Measurements from ENCODE around the gene LMX1B.
"Not testable (repeated sequence)": the region's sequence is repeated elsewhere in the genome, so short reads cannot be mapped to it uniquely, and the experiment has no call there.

The LMX1B gene

DNA sequence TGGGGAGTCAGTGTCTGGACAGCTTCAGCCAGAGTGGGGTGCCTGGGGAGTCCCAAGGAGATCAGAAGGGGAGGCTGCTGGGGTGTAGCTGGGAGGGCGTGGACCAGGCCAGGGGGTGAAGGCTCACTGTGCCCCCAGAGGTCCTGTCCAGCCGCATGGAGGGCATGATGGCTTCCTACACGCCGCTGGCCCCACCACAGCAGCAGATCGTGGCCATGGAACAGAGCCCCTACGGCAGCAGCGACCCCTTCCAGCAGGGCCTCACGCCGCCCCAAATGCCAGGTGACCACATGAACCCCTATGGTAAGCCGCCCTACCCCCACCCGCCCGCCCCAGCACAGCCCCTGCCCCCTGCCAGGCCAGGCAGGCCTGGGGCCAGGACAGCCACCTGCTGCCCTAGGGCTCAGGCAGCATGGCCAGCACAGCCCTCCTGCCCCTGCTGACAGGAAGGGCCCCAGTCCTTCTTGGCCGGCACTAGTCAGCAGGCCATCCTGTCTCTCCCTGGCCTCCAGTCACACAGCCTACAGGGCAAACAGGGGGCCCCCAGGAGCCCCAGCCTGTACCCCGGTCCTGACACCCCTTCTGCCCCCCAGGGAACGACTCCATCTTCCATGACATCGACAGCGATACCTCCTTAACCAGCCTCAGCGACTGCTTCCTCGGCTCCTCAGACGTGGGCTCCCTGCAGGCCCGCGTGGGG is 82.1 kb downstream of the LMX1B start:
- DNase-seq (ENCODE audit: low read depth in 2 of 2) = no peak

DNA sequence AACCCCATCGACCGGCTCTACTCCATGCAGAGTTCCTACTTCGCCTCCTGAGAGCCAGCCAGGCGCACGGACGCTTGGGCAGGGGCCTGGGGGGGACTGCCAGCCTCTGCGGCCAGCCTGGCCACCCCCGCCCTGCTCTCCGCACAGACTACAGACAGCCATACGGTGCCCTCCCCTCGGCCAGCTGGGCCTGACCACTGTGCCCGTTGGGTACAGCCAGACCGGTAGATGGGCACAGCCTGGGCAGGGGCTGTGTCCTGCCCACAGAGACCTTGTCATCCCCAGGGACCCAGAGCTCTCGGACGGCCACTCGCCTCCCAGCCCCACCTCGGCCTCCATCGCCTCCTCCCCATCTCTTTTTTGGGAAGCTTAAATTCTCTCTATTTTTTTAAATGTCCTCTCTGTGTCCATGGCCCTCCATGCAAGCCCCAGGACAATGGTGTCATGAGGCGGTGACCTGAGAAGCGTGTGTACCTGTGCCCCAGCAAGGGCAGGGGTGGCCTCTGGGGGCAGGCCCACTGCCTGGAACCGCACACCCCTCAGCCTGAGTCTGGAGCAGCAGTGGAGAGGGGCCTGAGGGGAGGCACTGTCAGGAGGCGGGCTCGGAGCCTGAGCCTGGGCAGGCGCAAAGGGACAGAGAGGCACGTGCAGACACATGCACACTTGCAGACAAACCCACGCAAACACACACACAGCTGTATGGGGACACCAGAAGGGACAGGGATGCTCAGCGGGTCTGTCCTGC is 82.8 kb downstream of the LMX1B start:
- DNase-seq (ENCODE audit: low read depth in 2 of 2) = no peak

DNA sequence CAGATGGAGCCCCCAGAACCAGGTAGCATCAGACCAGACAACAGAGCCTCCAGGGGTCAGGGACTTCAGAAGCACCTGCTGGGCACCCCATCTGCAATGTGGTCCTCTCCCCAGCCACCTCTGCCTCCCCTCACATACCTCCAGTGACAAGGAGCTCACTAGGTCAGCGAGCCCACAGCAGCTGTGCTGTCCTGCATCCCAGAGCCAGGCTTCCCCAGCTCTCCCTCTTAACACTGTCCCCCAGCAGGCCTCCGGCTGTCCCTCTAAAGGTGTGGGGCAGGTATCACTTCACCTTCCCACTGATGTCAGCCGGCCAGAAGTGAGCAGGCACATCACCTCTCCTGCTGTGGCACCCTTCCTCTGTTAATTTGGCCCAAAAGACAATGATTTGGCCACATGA is 83.6 kb downstream of the LMX1B start:
- DNase-seq (ENCODE audit: low read depth in 2 of 2) = no peak

DNA sequence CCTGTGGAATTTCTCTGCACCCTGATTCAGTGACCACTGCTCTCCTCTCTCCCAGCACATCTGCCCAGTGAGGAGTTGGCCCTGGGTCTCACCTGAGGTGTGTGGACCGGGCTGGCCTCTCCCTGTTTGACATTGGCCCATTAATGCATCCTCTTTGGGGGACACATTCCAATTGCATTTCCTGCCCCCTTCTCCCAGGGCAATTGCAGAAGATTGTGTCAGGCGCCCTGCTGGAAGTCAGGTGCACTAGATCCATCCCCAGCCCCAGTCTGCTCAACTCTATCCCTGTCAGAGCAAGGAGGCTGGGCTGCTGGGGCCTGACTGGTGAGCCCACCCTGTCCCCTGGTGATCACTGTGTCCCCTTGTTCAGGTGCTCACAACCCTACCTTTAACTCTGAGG is 84.5 kb downstream of the LMX1B start:
- no peak for DNase-seq (ENCODE audit: low read depth in 2 of 2)

DNA sequence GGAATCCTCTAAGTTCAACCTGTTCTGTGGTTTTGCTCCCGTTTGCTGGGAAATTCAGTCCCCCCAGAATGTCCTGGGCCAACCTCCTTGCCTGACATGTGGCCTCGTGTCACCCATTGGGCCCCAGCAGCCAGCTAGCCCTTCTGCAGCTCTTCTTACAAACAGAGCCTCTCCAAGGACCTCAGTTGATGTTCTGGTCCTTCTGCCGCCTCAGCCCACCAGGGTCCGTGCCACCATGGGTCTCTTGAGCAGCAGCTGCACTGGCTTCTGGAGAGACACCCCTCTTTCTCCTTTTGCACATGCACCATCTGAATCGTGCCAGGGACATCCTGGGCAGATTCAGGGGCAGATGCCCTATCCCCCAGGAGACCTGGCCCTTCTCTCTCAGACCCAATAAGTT is 85.0 kb downstream of the LMX1B start:
- DNase-seq (ENCODE audit: low read depth in 2 of 2) = no peak

DNA sequence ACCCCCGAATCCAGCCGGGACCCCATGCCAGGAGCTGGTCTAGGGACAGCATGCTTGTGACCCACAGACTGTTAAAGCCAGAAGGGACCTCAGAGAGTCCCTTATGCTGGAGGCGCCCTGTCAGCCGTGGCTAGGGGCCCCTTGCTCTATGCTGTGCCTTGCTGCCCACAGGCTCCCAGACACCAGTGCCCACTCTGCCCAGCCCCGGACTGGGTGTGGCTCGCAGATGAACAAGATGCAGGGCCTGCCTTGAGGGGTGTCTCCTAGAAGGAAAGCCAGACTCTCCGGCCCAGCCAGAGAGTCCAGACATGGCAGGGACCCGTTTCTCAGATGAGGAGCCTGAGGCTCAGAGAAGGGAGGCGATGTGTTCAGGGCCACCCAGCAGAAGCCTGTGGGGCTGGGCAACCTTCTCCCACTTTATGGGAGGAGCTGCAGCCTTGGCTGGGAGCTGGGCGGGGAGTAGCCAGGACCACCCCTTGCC is 85.7 kb downstream of the LMX1B start:
- no peak for DNase-seq (ENCODE audit: low read depth in 2 of 2)

DNA sequence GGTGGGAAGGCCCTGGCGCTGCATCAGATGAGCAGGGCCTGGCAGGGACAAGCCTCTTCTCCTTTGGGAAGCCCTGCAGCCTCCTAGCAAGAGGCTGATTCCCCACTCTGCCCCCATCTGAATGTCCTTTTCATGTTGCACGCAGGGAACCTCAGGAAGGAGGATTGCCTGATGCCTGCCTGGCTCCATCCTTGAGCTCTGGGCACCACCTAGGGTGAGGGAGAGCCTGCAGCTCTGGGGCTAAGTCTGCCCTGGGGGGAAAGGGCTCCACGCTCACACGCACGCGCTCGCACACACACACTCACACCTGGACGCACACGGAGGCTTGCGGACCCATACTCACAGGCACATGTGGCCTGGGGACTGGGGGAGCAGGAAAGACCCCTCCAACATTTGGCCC is 86.6 kb downstream of the LMX1B start:
- no peak for DNase-seq (ENCODE audit: low read depth in 2 of 2)

DNA sequence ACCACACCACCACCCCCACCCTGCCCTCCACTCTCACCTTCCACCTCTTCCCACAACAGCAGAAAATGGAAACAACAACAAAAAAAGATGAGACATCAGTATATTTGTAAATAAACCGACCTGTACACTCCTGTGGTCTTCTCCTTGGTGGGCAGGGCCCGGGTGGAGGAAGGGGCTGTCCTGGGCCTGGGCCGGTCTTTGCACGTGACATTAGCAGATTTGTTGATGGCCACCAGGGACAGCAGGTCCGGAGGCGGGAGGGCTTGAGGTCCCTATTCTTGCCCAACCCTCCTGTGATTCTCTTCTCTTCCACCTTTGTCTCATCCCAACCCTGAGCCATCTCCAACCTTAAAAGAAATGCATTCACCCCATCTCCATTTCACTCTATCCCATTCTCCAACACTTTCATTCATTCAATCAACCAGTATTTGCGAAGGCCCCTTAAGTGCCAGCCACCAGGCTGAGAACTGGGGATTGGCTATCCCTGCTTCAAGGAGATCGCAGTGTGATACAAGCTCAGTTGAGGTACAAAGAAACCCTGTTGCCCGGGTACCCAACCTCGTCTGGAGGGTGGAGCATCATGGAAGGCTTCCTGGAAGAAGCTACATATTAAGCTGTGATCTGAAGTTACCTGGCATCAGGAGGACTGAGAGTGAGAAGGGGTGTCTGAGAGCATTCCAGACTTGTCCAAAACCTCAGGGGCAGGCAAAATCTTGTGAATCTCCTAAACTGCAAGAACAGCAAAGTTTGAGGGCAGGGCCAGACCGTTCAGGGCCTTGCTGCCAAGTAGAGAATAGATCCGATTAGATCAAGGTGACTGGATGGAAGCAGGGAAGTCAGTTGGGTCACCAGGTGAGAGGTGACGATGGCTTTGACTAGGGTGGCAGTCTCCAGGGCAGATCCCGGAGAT is 87.4 kb downstream of the LMX1B start:
- DNase-seq (ENCODE audit: low read depth in 2 of 2) = no peak

DNA sequence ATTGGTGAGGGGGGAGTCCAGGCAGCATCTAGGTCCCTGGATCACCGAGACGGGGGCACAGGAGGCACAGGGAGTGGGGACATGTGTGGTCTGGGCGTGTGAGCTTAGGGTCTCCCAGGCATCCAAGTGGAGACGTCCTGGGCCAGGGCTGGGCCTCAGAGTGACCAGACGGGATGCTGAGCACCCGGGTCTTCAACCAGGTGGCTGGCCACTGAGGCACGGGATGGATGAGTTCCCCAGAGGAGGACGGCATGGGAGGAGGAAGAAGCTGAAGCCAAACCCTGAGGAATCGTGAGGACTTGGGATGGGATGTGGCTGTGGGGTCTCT is 88.0 kb downstream of the LMX1B start:
- DNase-seq (ENCODE audit: low read depth in 2 of 2) = no peak

DNA sequence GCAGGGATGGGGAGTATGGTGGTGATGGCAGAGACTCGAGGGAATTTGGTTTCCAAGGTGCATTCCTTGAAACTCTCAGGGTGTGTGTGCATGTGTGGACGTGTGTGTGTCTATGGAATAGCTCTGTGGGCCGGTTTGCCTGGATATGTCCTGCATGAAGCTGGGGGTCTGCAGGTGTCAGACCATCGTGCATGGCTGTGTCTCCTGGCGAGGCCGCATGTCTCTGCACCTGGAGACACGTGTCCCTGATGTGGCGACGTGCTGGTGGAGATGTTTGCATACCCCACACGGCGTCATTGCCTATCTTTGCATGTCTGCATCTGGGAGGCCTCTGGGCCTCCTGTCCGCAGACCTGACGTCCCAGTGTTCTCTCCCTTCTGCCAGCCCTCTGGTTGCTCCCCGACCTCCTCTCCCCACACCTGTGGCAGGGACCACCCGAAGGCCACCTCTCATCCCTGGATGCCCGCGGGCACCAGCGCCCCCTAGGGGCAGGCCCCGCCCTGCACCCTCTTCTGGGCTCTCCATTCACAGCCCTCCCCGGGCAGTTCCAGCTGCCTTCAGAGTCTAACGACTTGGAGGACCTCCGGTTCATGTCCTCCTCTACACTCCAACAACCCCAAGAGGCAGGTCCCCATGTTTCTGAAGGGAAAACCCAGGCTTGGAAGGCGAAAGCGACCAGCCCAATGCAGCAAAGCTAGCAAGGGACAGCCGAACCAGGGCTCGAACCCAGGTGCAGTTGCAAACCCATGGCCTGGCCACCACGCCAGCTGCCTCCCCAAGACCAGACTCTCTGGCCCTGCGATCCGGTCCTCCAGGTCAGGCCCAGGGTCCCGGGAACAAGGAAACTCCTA is 88.6 kb downstream of the LMX1B start:
- no peak for DNase-seq (ENCODE audit: low read depth in 2 of 2)

DNA sequence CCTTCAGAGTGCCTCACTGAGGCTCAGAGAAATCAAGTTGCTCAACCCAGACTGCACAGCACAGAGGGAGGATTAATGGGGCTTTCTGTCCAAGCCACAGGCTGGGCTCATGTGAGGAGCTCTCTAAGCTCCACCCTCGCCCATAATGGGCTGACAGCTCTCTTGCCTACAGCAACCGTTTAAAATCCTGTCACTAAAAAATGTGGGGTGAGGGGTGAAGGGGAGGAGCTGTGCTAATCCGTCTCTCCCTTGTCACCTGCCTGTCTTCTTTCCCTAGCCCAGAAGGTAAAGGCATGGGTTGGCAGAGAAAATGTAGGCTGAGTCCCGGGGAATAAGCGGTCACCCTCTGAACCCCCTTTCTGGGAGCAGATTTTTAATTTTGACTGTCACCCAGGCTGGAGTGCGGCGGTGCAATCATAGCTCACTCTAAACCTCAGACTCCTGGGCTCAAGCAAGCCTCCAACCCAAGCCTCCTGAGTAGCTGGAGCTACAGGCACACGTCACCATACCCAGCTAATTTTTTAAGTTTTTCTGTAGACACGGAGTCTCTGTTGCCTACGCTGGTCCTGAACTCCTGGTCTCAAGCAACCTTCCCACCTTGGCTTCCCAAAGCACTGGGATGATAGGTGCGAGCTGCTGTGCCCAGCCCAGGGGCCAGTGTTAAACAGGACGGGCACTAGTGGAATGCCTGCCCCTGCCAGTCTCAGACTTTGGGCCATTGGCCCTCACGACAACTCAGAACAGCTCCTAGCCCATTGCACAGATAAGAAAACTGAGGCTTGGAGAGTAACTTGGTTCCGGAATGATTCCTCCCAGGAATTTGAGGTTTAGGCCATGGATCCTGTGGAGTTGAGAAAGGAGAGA is 89.5 kb downstream of the LMX1B start:
- no peak for DNase-seq (ENCODE audit: low read depth in 2 of 2)

DNA sequence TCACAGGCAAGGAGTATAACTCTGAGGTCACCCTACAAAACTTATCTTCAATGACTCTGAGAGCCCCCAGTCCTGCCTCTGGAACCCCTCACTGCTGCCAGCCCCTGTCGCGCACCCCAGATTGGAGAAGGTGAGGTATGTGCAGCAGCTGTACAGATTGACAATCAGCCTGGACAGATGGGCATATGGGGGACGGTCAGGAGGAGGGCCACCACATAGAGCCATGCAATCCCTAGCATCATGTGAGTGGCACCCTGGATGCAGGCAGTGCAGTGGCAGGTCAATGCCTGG is 90.1 kb downstream of the LMX1B start:
- no peak for DNase-seq (ENCODE audit: low read depth in 2 of 2)

DNA sequence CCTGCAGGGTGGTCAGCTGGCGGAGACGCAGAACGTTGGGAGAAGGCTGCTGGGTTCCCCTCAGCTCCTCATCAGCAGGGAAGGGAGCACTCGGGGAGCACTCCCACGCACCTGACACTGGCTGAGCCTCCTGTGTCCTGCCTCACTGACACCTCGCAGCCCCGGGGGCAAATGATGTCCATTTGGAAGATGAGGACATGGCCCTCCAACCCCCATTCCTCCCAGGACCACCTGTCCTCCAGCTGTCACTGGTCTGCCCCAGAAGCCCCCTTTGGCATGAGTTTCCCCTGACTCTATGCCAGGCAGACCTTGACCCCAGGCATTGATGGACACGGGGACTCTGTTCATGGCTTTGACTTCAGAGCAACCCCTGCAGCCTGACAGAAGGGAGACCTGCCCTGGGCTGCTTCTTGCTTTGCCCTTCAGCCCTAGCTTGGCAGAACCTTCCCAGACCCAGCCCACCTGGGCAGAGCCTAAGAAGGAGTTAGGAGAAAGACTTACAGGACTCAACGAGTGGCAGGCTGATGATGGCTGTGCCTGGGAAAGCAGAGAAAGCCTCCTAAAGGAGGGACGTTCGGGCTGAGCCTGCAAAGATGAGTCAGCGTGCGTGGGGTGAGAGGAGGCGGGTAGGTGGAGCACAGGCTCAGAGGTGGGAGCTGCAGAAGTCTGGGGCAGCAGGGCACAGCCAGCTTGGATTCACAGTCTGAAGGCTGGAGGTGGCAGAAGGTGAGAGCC is 90.6 kb downstream of the LMX1B start:
- no peak for DNase-seq (ENCODE audit: low read depth in 2 of 2)

DNA sequence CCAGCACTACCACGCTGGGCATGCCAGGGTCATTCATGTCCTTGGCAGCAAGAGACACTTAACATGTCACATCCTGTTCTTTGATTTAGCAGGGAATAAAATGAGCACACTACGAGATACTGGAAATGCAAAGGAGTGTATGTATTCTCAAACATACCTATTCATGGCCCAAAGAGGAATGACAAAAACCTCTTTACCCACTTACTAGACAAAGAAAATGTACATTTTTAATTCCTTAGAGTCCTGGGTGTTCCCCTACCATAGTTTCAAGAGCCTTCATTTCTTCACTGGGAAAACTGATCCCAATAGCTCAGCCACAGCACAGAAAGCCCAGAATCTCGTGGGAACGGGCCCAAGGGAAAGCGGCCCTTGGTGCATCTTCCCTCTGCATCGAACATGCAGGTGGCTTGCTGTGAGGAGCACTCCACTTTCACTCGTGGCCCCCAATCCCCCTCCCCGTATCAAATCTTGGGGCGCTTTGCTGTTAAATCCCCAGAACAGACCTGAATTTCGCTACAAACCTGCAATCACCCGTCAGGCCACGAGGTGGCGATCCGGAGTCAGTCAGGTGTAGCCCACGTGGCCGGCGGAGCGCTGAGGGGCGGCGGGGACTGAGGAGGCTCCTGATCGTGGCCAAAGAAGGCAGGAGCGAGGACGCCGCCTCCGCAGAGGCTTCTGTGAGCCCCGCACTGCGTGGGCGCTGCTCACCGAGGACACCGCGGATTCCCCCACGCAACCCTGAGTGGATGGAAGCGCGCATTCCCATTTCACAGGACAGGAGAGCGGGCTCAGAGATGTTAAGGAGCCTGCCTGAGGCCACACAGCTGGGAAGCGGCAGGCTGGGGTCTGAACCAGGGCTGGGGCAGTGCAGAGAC is 91.4 kb downstream of the LMX1B start:
- peak; percentile 64 to 74 for DNase-seq (ENCODE audit: low read depth in 2 of 2)

DNA sequence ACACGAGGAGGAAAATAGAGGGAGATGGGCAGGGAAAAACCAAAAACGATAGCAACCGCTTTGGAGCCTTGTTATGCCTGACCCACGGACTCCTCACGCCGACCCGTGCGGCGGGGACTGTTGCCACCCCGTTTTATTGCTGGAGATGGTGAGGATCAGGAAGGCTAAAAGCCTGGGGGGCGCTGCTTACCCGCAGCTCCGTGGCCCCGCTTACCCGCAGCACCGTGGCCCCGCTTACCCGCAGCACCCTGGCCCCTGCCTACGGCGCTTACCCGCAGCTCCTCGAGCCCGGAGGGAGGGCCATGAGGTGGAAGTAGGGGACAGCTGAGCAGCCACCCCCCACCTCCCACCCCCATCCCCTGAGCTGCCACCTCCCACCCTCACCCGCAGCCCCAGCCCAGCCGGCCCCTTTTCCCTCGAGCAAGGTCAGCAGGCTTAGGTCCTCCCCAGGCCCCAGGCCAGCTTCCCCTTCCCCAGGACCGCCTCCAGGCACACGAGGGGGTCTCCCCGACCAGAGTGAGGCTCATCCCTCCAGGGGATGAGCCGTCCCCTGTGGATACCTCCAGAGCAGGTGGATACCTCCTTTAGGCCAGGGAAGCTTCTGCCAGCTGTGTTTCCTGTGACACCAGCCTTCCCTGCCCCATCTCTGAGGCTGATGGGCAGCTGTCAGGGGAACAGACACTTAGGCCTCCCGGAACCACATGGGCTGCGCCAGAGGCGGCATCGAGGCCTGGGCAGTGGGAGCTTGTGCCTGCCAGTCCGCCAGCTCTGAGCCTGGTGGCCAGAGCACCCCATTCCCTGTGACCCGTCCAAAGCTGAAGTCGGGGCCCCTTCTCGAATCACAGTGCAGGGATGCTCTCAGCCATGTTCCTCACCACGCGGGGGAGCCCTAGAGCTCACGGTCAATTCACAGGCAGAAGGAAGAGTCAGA is 92.3 kb downstream of the LMX1B start:
- peak; percentile 39 to 62 for DNase-seq (ENCODE audit: low read depth in 2 of 2)

DNA sequence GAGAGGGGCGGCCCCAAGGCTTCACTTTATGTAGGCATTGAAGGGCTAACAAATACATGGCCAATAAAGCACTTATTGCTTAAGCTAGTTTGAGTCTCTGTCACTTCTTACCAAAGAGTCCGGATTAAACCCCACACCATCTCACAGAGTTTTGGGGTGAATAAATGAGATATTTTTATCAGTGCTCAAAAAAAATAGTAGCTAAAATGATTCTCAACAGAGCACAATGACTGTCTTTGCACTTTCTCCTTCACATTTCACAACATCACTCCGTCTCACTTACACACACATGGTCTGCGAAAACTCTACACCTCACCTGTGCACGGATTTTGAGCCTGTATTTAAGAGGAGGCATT is 92.9 kb downstream of the LMX1B start:
- DNase-seq (ENCODE audit: low read depth in 2 of 2) = no peak

DNA sequence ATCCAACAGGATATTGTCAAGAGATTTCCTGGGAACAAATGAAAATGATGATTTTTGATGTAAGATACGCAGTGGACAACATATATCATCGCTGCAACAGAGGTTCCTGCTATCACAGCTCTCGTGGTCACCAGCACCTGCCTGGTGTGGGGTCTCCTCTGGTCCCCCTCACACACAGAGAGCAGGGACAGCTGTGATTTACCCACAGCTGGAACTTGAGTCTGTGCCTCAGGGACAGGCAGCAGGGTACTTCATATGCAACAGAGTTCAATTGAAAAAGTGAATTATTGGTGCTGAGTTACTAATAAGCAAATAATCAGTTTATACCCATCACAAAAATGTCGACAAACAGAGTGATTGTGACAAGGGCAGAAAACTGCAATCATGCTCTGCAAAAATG is 93.4 kb downstream of the LMX1B start:
- no peak for DNase-seq (ENCODE audit: low read depth in 2 of 2)

DNA sequence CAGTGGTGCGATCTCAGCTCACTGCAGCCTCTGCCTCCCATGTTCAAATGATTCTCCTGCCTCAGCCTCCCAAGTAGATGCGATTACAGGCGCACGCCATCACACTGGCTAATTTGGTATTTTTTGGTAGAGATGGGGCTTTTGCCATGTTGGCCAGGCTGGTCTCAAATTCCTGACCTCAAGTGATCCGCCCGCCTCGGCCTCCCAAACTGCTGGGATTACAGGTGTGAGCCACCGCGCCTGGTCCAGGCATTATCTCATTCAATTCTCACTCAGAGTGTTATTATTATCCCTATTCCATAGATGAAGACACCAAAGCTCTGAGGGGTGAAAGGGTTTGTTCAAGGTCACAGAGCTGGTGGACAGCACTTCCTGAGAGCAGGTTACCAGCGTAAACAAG is 94.0 kb downstream of the LMX1B start:
- DNase-seq (ENCODE audit: low read depth in 2 of 2) = not testable (repeated sequence)
